HEK293 (cell line): ENCODE data around the gene PCK1.
A peak's percentile ranks its signal among the peaks of the same experiment; 100 is the strongest.

ENCODE experiments used
- CTCF ChIA-PET: fragments of 350-600 bp; formaldehyde crosslinking; extraction: SDS; loops from one replicate; lab custom pipeline; 2021; ENCODE audit warnings: antibody characterized with exemption; lab: Yijun Ruan, JAX
- POLR2A ChIA-PET: fragments of 300-600 bp; formaldehyde crosslinking; extraction: SDS; loops from one replicate; lab custom pipeline; 2020; ENCODE audit warnings: antibody characterized with exemption, inconsistent platforms; lab: Yijun Ruan, JAX
- H3K27ac ChIP-seq: fragments of 200-500 bp; sonication (Bioruptor generic); 2 replicates; pipeline ENCODE4 v1.5.1; 2014; ENCODE audit warnings: low read depth, low read length, control low read depth, inconsistent platforms; ENCODE audit errors: extremely low read depth
- H3K36me3 ChIP-seq, 2 experiments: fragments of 200-500 bp in 1 of 2; sonication (Bioruptor generic) in 1 of 2; 1 replicate in 1 of 2; 2 replicates in 1 of 2; pipeline ENCODE4 v1.5.1; 2014 to 2017; ENCODE audit warnings: inconsistent platforms in 2 of 2, low read length in 2 of 2; ENCODE audit not compliant: control insufficient read depth in 2 of 2, insufficient read depth in 1 of 2
- H3K4me1 ChIP-seq: fragments of 200-500 bp; sonication (Bioruptor generic); 2 replicates; pipeline ENCODE4 v1.5.1; 2014; ENCODE audit warnings: mild to moderate bottlenecking, low read length, inconsistent platforms; ENCODE audit not compliant: control insufficient read depth, insufficient read depth
- H3K4me3 ChIP-seq: 2 replicates; pipeline ENCODE4 v1.5.1; 2011; ENCODE audit warnings: low read depth, mild to moderate bottlenecking, control low read depth, low read length, moderate library complexity
- H3K9me3 ChIP-seq: fragments of 200-500 bp; sonication (Bioruptor generic); 2 replicates; pipeline ENCODE4 v1.5.1; 2014; ENCODE audit warnings: low read depth, low read length, inconsistent platforms; ENCODE audit not compliant: control insufficient read depth, insufficient read depth
- HOXC10 ChIP-seq: sonication (generic); formaldehyde crosslinking; IDR thresholded peaks from 2 replicates; pipeline ENCODE4 v1.8.1; 2023; ENCODE audit warnings: mild to moderate bottlenecking, missing genetic modification reagents
- KLF16 ChIP-seq: fragments of 450-650 bp; formaldehyde crosslinking; IDR thresholded peaks from 2 replicates; pipeline ENCODE4 v1.5.1; 2017; ENCODE audit warnings: missing biosample characterization, missing genetic modification characterization
- OVOL3 ChIP-seq: fragments of 450-650 bp; formaldehyde crosslinking; IDR thresholded peaks from 2 replicates; pipeline ENCODE4 v1.5.1; 2016; ENCODE audit warnings: missing biosample characterization, missing genetic modification characterization
- SP2 ChIP-seq: fragments of 450-650 bp; formaldehyde crosslinking; IDR thresholded peaks from 2 replicates; pipeline ENCODE4 v1.5.1; 2016; ENCODE audit warnings: missing biosample characterization, missing genetic modification characterization
- ZBTB10 ChIP-seq: fragments of 450-650 bp; formaldehyde crosslinking; IDR thresholded peaks from 2 replicates; pipeline ENCODE4 v1.5.1; 2016; ENCODE audit warnings: missing biosample characterization, missing genetic modification characterization
- ZBTB26 ChIP-seq: fragments of 450-650 bp; formaldehyde crosslinking; optimal IDR thresholded peaks from 2 replicates; pipeline ENCODE3; 2016; ENCODE audit warnings: missing biosample characterization, mild to moderate bottlenecking, missing genetic modification characterization
- ZBTB8A ChIP-seq: fragments of 450-650 bp; formaldehyde crosslinking; IDR thresholded peaks from 2 replicates; pipeline ENCODE4 v1.5.1; 2016; ENCODE audit warnings: missing biosample characterization, missing genetic modification characterization
- ZFP37 ChIP-seq: fragments of 450-650 bp; formaldehyde crosslinking; IDR thresholded peaks from 2 replicates; pipeline ENCODE4 v1.5.1; 2016; ENCODE audit warnings: missing biosample characterization, missing genetic modification characterization
- ZNF121 ChIP-seq: fragments of 450-650 bp; formaldehyde crosslinking; IDR thresholded peaks from 2 replicates; pipeline ENCODE4 v1.5.1; 2016; ENCODE audit warnings: missing biosample characterization, missing genetic modification characterization
- ZNF18 ChIP-seq: fragments of 450-650 bp; formaldehyde crosslinking; IDR thresholded peaks from 2 replicates; pipeline ENCODE4 v1.5.1; 2016; ENCODE audit warnings: missing biosample characterization, missing genetic modification characterization
- ZNF214 ChIP-seq: fragments of 450-650 bp; formaldehyde crosslinking; IDR thresholded peaks from 2 replicates; pipeline ENCODE4 v1.5.1; 2017; ENCODE audit warnings: missing biosample characterization, mild to moderate bottlenecking, missing genetic modification characterization, borderline replicate concordance
- ZNF362 ChIP-seq: fragments of 450-650 bp; formaldehyde crosslinking; IDR thresholded peaks from 2 replicates; pipeline ENCODE4 v1.5.1; 2016; ENCODE audit warnings: missing biosample characterization, missing genetic modification characterization
- ZNF366 ChIP-seq: fragments of 450-650 bp; formaldehyde crosslinking; conservative IDR thresholded peaks from 2 replicates; pipeline ENCODE4 v1.5.1; 2016; ENCODE audit warnings: missing biosample characterization, missing genetic modification characterization
- ZNF518A ChIP-seq: fragments of 450-650 bp; formaldehyde crosslinking; conservative IDR thresholded peaks from 2 replicates; pipeline ENCODE4 v1.5.1; 2016; ENCODE audit warnings: low read depth, missing biosample characterization, missing genetic modification characterization
- ZNF544 ChIP-seq: fragments of 450-650 bp; formaldehyde crosslinking; IDR thresholded peaks from 2 replicates; pipeline ENCODE4 v1.5.0; 2017; ENCODE audit warnings: missing biosample characterization, missing genetic modification characterization
- ZNF600 ChIP-seq: fragments of 450-650 bp; formaldehyde crosslinking; IDR thresholded peaks from 2 replicates; pipeline ENCODE4 v1.5.1; 2016; ENCODE audit warnings: missing biosample characterization, missing genetic modification characterization
- ZNF629 ChIP-seq: fragments of 450-650 bp; formaldehyde crosslinking; IDR thresholded peaks from 2 replicates; pipeline ENCODE4 v1.5.1; 2017; ENCODE audit warnings: missing biosample characterization, missing genetic modification characterization
- ZNF664 ChIP-seq: fragments of 450-650 bp; formaldehyde crosslinking; IDR thresholded peaks from 2 replicates; pipeline ENCODE4 v1.5.1; 2016; ENCODE audit warnings: missing biosample characterization, missing genetic modification characterization
- ZNF785 ChIP-seq: fragments of 450-650 bp; formaldehyde crosslinking; IDR thresholded peaks from 2 replicates; pipeline ENCODE4 v1.5.1; 2016; ENCODE audit warnings: missing biosample characterization, missing genetic modification characterization
- ZNF837 ChIP-seq: fragments of 450-650 bp; formaldehyde crosslinking; IDR thresholded peaks from 2 replicates; pipeline ENCODE4 v1.5.1; 2016; ENCODE audit warnings: missing biosample characterization, missing genetic modification characterization

PCK1 gene

GRCh38 chr20:57559289-57559634 lies 1.6 kb upstream of the PCK1 start:
- H3K36me3 ChIP-seq = peaks cover 0 to 6% of the 10 kb centered on the region in 2 experiments; a peak in 1 of 3 replicates
- H3K27ac ChIP-seq = no peak overlapping the region
- TF ChIP-seq ZNF629 (peak; percentile 76), ZBTB8A (tag by site-specific recombination) (no peak), ZNF600 (tag by site-specific recombination) (peak; percentile 86)
- TF ChIP-seq, all 188 proteins: peak for 2
- POLR2A ChIA-PET = no interaction called here
- Histone ChIP-seq H3K9me3 (no peaks in the 10 kb centered on the region), H3K4me1 (no peaks in the 10 kb centered on the region), H3K4me3 (no peak overlapping the region)
- CTCF ChIA-PET = interaction anchor here (0.6 to 4.8 kb wide), 2 partner anchors 15 kb away, joined by 3 to 21 read pairs; no protein-coding TSS in a partner anchor

GRCh38 chr20:57559658-57560553 lies 1.0 kb upstream of the PCK1 start:
- H3K4me3 ChIP-seq = no peak overlapping the region
- H3K36me3 ChIP-seq = peaks cover 0 to 9% of the 10 kb centered on the region in 2 experiments; a peak in 1 of 3 replicates
- POLR2A ChIA-PET = no interaction called here
- H3K9me3 ChIP-seq = no peaks in the 10 kb centered on the region
- H3K27ac ChIP-seq = no peak overlapping the region
- CTCF ChIA-PET = interaction anchor here (0.6 to 4.8 kb wide), 2 partner anchors 14 to 16 kb away, joined by 3 to 21 read pairs; no protein-coding TSS in a partner anchor
- no peaks in the 10 kb centered on the region for H3K4me1 ChIP-seq
- TF ChIP-seq HOXC10 (CRISPR knock-in tag) (no peak), ZNF544 (tag by site-specific recombination) (no peak), ZNF785 (tag by site-specific recombination) (no peak), ZFP37 (tag by site-specific recombination) (no peak), ZBTB10 (tag by site-specific recombination) (no peak), ZNF214 (tag by site-specific recombination) (no peak), ZNF518A (no peak), ZNF837 (no peak), ZNF18 (tag by site-specific recombination) (no peak), KLF16 (no peak), ZNF121 (tag by site-specific recombination) (no peak), SP2 (tag by site-specific recombination) (no peak), ZBTB26 (tag by site-specific recombination) (no peak), OVOL3 (tag by site-specific recombination) (no peak), ZNF362 (tag by site-specific recombination) (no peak), ZNF664 (tag by site-specific recombination) (no peak), ZNF366 (no peak)
